GM21367 (cell line): ENCODE data around the gene CDK3.

Experiments
- ATAC-seq: cut with Tn5 transposase; IDR thresholded peaks from one replicate; pipeline ENCODE4 v1.9.1; 2021; ENCODE audit not compliant: unreplicated experiment

CDK3 gene

DNA sequence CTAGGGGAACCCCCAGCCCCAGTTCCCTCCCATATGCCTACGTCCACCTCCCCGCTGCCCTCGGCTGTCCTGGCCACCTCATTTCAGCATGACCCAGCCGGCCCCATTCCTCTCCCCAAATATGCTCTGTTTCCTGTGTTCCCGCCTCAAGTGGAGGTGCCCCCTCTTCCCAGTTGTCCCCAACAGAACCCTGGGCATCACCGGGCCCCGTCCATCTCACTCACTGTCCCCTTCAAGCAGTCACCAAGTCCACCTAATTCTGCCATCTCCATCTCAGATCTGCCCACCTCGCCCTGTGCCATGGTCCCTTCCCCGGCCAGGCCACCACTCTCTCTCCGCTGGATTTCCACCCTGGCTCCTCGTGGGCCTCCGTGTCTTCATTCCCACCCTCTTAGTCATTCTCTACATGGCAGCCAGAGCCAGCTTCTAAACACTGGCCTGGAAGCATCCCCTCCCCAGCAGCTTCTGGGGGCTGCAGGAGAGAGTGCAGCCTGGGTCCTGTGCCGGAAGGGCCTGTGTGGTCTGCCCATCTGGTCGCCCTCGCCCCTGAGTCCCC lies 12.8 kb downstream of the CDK3 start:
- ATAC-seq, result no peak

DNA sequence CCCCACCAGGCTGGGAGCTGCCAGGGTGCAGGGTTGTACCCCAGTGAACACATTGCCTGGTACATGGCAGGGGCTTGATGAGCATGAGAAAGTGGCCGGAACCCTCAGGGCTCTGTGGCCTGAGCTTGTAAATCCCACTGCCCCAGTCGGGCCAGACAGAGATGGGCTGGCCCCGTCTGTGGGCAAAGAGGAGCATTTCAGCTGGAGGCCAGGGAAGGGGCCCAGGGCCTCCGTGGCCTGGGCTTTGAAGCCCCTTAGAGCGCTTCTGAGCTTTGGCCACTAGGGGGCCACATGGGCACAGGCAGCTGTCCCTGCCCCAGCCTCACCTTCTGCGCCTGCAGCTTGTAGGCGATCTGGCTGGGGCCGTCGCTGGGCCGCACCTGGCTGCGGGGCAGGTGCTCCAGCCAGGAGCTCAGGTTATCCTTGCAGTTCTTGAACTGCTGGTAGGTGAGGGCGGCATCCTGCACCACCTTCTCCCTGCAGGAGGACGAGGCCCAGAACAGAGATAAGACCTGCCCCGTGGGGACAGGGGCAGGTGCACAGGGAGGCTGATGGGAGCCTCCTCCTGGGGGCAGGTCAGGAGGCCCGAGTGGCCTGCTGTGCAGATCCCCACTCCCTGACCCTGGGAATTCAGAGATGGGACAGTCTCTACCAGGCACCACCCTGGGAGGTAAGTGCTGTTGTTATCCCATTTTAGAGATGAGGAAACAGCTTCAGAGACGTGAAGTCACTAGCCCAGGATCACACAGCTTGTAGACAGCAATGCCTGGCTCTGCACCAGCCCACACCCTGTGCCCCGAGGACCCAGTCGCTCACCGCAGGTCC lies 13.7 kb downstream of the CDK3 start:
- no peak for ATAC-seq

DNA sequence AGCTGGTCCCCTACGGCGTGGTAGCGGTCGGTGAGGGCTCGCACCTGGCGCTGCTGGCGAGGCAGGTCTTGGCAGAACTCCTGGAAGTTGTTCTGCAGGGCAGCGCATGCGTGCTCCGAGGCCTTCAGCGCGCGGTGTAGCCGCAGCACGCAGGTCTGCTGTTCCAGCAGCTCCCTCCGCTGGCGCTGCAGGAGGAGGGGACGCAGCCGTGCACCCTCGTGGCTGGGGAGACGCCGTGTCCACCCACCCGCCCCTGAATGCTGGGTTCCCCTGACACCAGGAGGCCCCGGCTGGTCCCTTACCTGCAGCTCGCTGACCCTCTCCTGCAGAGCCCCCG lies 14.2 kb downstream of the CDK3 start:
- ATAC-seq, result no peak

DNA sequence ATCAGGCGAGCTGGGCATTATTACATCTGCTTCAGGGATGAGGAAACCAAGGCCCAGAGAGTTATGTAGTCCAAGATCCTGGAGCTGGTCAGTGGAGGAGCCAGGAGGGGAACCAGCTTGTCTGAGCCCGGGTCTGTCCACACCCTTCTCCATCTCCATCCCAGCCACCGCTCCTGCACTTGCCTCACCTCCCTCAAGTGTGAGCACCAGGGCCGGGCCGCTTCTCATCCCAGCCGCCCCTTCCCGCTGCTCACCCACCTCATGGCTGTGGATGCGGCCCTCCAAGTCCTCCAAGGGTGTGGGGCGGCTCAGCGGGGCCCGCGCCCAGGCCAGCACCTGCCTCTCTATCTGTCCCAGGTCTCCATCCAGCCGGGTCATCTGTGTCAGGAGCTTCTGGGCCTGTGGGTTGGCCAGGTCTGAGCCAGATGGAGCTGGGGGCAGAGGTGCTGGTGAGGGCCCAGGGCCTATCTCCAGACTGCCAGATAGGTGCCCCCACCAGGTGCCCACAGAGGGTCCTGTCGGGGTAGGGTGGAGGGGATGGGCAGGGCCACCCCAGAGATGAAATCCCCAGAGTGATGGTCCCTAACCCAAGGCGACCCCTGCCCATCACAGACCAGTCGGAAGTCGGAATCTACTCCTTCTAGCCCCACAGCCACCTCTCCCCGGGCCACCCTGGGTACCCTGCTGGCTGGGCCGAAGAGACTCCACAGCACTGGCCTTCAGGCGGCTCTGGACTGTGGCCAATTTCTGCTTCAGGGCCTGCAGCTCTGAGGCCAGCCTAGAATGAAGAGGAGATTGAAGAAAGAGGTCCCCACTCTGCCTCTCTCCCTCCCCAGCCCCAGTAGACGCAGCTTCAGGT lies 17.1 kb downstream of the CDK3 start:
- ATAC-seq, result no peak

DNA sequence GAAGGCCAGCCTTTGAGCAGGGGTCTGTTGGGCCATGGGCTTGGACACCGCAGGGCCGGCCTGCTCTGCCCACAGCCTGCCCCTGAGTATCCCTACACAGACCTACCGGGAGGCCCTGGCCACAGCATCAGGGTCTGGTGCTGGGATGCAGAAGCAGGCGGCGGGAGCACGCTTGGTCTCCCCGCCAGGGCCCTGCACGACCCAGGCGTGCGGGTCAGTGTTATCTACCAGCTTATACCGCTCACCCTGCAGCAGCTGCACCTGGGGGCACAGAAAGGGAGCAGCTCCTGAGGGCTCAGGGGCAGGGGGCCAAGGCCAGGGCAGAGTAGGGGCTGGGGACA lies 17.7 kb downstream of the CDK3 start:
- ATAC-seq, result no peak

DNA sequence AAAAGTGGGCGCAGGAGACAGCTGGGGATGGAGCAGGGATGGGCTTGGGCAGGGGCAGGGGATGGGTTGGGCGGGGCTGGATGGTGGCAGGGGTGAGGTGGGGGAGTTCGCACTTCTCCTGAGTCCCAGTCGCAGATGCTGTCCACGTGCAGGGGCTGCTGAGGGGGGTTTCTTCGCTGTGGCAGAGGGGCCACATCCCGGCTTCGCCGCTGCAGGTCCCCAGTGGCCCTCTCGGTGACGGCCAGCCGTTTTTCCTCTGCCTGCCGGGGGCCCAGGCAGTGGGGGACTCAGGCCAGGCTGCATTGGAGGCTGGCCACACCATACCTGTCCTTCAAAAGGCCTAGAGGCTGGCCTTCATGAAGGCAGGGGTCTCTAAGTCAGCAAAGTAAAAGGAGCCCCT lies 18.1 kb downstream of the CDK3 start:
- no peak for ATAC-seq

DNA sequence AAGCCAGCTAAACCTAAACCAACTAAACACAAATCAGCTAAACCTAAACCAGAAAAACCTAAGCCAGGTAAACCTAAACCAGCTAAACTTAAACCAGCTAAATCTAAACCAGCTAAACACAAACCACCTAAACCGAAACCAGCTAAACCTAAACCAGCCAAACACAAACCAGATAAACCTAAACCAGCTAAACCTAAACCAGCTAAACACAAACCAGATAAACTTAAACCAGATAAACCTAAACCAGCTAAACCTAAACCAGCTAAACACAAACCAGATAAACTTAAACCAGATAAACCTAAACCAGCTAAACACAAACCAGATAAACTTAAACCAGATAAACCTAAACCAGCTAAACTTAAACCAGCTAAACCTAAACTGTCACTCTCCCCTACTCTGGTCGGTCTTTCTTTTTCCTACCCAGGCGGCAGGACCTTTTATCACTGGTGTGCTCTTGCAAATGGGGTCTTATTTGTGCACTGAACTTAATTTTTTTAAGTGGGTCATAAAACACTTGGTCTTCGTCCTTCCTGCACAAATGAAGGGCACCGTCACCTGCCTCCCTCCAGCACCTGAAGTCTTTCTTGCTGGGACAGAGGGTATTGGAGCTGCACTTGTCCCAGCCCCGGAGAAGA lies 19.3 kb downstream of the CDK3 start:
- ATAC-seq, result no peak

DNA sequence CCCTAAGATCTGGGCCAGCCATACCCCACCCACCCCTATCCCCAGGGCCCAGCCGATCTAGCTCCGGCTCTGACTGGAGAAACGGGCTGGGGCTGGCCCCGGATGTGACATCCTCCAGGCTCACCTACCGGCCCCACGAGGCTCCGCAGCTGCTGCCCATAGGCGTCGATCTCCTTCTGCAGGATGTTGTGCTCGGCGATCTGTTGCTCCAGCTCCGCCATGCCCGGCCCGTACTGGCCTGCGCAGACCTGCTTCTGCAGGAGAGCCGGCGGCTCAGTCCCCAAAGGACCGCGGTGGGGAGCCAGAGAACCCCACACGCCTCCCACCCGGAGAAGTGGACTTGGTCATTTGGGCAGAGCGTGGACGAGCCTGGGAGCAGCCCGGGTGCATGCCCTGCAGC lies 21.6 kb downstream of the CDK3 start:
- ATAC-seq, result no peak

DNA sequence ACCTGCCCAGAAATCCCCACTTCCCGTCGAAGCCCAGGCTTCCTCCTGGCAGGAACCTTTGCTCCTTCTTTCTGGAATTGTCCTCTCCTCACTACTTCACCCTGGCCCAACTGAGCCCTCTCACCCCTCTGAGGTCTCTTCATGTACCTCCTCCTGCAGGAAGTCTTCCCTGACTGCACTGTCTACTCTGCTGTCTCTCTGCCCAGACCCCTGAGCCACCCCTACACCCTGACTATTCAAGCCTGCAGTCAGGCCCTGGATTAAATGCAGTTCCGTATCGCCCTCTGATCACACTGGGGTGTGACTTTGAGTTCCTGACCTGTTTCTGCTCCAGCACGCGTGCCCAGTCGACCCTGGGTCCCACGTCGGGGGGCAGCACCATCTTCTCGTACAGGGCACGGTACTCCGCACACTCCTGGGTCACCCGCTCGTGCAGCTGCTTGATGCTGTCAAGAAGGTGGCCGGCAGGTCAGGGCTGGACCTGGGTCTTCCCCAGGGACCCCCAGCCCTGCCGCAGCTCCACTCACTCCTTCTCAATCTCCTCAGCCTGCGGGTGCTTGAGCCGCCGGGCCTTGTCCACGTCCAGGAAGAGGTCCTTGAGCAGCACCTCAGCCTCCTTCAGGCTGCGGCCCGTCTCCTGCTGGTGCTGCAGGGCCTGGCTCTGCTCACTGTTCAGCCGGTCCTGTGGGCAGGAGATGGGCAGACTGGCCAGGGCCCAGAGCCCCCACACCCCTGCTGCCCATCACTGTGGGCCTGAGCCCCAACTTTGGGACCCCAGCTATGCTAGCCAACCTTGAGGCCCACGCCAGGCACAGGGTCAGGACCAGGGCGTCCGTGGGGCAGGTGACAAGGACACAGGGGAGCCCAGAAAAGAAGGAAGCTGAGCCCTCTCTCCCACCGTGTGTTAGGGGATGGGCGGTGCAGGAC lies 22.6 kb downstream of the CDK3 start:
- ATAC-seq, result no peak

DNA sequence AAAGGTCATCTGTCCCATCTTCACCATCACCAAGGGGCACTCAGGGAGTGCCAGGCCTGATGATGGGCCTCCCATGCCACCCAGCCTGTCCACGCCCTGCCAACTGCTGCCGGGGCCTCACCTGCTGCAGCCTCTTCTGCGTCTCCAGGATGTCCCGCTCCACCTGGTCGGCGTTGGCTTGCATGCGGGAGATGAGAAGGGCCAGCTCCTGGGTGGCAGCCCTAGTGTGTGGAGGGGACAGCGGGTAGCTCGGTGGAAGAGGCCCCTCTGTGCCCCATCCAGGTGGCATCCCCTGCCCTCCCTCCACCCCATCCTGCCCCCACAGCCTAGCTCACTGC lies 23.2 kb downstream of the CDK3 start:
- no peak for ATAC-seq

DNA sequence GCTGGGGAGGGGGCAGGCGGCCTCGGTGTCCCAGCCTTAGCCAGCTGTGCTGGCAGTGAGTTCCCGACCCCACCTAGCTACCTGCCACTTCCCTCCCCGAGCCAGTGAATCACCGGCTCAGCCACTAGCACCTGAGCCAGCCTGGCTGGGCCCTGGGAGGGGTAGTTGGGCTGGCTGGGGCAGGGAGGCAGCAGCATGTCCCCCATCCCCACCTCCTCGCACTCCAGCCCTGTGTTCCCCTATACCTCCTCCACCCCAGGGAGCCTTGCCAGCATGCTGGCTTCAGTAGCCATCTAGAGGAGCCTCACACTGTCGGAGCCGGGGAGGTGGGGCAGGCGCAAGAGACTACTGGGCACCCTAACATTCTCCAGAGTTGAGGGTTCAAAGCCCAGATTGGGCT lies 23.7 kb downstream of the CDK3 start:
- ATAC-seq, result no peak

DNA sequence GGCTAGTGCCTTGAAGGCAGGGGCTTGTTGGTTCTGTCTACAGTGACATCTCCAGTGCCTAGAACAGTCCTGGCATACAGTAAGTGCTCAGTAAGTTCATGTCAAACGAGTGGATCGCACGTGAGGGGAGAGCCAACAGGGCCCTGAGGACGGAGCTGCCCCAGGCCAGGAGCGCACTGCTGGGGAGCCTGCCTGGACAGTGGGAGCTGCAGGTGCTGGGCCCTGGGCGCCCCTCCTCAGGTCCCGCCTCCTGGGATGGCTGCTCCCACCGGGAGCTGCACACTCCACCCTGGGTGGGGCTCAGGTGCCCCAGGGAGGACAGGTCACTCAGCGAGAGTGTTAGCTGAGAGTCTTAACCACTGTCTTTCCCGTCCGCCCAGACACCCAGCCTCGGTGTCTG lies 24.6 kb downstream of the CDK3 start:
- no peak for ATAC-seq

DNA sequence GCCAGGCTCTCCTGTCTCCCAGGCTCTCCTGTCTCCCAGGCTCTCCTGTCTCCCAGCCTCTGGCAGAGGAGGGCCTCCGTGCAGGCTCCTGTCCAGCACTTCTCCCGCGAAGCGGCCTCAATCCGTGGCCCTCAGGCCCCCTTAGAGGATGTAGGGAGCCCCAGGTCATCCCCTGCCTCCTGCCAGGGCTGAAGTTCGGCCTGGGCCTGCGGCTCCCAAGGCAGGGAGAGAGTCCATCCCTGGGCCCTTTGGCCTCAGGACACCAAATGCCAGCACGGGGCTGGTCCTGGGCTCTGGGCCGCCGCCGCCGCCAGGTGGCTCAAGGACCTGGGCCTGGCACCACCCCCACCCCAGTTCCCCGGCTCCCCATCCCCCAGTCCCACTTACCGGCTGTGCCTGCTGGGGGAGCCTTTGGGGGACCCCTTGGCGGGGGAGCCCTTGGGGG lies 26.1 kb downstream of the CDK3 start:
- no peak for ATAC-seq

DNA sequence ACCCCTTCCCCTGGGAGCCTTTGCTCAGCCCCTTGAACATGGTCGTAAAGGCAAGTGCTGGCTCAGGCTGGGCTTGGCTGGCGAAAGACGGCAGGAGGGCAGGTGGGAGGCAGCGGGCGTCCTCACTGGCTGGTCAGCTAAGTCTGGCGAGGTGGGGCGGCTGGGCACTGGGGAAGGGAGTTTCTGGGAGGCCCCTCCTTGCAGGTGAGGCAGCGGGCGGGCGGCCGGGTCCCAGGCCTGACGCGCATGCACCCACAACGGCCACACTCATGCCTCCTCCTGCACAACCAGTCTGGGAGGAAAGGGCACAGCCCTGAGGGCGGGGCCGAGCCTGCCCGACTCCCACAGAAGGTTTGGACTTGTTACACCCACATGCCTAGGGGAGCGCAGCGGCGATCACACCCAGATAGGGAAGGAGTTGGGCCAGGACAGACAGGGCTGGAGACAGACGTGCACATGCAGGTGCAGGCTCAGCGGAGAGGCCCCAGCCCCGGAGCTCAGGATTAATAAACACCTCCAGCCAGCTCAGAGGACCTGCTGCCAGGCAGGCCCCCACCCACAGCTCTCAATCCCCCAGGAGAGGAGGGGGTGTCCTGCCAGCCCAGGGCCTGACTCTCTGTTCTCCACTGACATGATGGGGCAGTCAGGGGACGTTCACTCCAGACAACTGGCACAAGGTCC lies 26.6 kb downstream of the CDK3 start, which contains the start of gene EVPL:
Gene EVPL, minus strand, starts transcription at position 148 of the 681 bp plus-strand sequence. Its CDS starts 108 bp downstream, at position 40.
- no peak for ATAC-seq

DNA sequence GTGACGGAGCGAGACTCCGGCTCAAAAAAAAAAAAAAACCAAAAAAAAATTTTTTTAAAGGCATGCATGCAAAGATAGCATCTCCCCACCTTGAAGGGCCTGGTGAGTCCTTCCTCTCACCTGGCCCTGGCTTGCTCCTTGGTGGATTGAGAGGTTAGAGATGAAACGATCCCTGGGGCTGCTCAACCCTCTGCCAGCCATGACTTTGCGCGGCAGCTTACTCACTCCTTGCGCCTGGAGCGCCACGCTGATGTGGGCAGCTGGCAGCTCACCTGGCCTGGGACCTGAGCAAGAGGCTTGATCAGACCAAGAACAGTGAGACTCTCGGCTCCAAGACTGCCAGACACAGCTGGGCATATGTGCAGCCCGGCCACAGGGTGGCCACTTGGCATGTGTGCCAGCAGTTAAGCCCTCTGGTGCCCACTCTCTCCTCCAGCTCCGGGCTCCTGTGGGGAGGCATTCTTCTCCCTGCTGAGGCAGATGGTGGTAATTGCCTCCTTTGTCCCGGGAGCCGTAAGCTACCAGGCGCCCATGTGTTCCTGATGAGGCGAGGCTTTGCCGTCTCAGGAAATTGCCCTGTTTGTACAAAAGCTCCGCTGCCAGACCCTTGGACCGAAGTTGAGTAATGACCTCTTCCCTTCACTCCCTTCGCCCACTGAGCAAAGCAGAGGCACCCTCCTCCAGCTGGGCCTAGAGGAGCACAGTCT lies 31.6 kb downstream of the CDK3 start:
- ATAC-seq, result no peak

DNA sequence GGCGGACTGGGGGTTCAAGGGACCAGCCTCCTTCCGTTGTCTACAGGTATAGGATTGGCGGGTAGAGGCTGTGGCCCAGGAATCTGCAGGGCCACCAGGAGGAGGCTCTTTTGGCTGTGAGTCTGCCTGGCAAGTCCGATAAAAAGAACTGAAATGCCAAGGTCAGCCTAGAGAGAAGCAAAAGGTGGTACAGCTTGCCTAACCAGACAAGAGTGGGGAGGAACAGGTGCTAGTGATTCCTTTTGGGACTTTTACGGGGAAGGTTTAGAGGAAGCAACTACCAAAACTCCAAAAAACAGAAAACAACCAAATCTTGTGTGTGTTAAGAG lies 32.1 kb downstream of the CDK3 start:
- no peak for ATAC-seq

DNA sequence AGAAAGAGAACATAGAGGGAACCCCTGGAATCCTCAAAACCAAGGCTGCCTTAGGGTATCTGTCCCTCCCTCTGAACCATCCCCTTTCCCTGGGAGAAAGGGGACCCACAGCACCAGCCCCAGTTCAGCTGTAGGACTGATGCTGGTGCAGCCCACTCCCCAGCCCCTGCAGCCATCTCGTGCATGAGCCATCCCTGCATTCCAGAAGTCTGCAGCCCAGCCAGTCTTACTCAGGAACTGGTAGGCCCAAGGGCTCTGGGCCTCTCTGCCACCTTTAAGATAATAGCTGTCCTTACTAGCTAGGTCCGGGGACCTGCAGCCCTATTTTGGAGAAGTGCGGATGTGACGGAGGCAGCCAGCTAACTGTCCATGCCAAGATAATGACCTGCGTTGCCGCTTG lies 32.5 kb downstream of the CDK3 start:
- no peak for ATAC-seq

DNA sequence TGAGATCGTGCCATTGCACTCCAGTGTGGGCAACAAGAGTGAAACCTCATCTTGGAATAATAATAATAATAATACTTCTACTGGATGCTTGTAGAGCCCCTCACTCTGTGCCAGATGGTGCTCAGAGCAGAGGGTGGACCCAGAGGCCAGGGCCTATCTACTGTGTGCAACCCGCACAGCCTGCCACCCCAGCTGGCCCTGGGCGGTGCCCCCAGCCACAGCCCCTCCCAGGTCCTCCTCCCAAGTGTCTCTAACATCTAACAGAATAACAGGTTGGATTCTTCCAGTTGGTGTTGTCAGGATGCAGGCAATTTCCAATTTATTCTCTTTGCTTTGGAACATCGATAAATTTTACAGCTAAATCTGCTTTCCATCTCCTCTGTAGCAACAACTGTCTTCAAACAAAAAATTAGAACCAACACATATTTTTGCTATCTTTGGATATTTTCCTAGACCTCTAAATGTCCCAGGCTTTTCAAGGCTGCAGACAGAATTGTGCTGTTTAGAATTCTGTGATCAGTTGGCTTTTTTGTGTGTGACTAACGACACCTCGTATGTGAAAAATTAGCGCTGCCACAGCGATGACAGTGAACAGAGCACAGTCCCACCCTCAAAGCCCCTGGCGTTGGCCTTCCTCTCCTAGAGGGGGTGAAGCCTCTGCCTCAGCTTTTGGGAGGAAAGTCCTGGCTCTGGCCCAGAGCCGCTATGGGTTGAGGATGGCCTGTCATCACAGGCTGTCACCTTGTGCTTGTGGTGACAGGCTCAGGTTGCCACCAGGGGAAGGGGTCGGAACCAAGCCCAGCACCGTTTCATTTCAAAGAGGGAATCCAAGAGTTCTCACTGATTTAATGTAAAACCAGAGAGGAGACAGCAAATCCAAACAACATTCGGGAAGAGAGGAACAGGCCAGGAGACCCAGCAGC lies 34.0 kb downstream of the CDK3 start:
- ATAC-seq, result no peak
